Skeletal muscle cell (primary cell): ENCODE data around the gene LEAP2.
"Not testable (repeated sequence)": the region's sequence is repeated elsewhere in the genome, so short reads cannot be mapped to it uniquely, and the experiment has no call there.

Experiments
- DNase-seq: peaks from one replicate; pipeline ENCODE4 v3.0.0-alpha.2; 2010; ENCODE audit warnings: low read depth
- H3K4me3 ChIP-seq: 2 replicates; pipeline ENCODE4 v1.5.1; 2011; ENCODE audit warnings: low read depth, mild to moderate bottlenecking, control low read depth, low read length, moderate library complexity

Gene LEAP2

GRCh38 chr5:132839426-132840301, 33.8 kb upstream of the LEAP2 start:
- no peak overlapping the region for H3K4me3 ChIP-seq
- no peak for DNase-seq

- no peak overlapping the region for H3K4me3 ChIP-seq
- DNase-seq, result no peak
Measured at GRCh38 chr5:132840313-132840712, 33.2 kb upstream of the LEAP2 start.

DNA sequence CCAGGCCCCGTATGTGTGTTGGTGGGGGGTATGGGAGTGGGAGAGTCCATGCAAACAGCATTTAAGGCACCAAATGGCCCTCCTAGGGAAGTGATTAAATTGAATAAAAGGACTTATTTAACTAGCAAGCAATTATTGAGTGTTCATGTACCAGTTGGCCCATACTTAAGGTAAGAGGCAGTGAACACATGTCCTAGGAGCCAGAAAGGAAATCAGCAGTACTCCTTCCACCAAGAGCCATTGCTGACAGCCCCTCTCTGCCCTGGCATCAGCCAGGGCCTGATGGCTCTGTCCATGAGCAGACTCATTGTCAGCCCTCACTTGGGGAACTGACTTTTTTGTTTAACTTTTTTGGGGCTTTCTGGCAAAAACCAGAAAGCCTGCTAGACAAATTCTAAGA, 32.6 kb upstream of the LEAP2 start:
- no peak for DNase-seq
- no peak overlapping the region for H3K4me3 ChIP-seq

GRCh38 chr5:132841305-132841704, 32.2 kb upstream of the LEAP2 start:
- DNase-seq, result no peak
- H3K4me3 ChIP-seq, result no peak overlapping the region

GRCh38 chr5:132848270-132848669, 25.2 kb upstream of the LEAP2 start:
- no peak overlapping the region for H3K4me3 ChIP-seq
- DNase-seq, result no peak

- no peak for DNase-seq
Measured at GRCh38 chr5:132849347-132849746, 24.1 kb upstream of the LEAP2 start.

DNA sequence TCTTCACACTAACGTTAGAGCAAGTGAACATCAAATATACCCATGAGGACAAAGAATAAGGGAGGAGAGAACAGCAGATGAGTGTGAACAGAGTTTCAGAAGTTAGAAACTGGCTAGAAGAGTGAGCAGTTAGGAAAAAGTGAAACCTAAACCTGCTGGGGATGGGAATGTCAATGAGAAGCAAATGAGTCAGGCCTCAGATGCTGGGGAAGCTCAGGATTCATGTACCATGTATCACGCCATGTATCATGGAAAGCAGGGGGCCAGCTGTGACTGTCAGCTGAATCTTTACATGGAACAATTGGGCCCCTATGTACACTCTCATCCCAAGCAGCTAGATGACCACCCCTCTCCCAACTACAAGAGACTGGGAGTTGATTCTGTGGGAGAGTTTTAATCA, 23.4 kb upstream of the LEAP2 start:
- DNase-seq, result peak; percentile 30
- no peak overlapping the region for H3K4me3 ChIP-seq

More at GRCh38 chr5:132849347-132849746, 24.1 kb upstream of the LEAP2 start:
- H3K4me3 ChIP-seq, result no peak overlapping the region

GRCh38 chr5:132853323-132853722, 20.1 kb upstream of the LEAP2 start:
- no peak for DNase-seq
- no peak overlapping the region for H3K4me3 ChIP-seq

DNA sequence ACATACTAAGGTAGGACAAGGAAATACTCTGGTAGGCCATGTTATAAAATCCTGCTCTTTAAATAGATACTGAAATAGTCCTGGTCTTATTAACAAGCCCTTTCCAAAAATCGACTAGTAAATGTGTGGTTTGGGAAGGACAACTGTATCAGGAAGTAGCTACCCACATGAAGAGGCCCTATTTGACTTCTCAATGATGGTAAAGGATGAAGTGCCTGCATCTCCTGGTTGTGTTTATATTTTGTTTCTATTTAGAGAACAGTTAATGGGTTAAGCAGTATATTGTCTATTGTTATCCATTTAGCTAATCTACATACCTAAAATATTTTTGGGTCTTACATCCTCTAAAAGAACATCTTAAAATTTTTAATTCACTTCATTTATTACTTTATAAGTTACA, 19.7 kb upstream of the LEAP2 start:
- no peak overlapping the region for H3K4me3 ChIP-seq

GRCh38 chr5:132854301-132854700, 19.2 kb upstream of the LEAP2 start:
- no peak for DNase-seq
- H3K4me3 ChIP-seq, result no peak overlapping the region

More for the DNA sequence above, 19.7 kb upstream of the LEAP2 start:
- no peak for DNase-seq

- H3K4me3 ChIP-seq, DNase-seq: not testable (repeated sequence)
Measured at GRCh38 chr5:132854992-132855391, 18.5 kb upstream of the LEAP2 start.

DNA sequence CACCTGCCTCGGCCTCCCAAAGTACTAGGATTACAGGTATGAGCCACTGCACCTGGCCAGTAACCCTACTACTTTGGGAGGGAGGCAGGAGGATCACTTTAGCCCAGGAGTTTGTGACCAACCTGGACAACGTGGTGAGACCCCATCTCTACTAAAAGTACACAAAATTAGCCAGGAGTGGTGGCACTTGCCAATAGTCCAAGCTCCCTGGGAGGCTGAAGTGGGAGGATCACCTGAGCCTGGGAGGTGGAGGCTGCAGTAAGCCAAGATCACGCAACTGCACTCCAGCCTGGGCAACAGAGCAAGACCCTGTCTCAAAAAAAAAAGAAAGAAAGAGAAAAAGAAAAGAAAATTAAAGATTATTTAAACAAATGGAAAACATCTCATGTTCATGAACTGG, 17.5 kb upstream of the LEAP2 start:
- no peak for DNase-seq
- H3K4me3 ChIP-seq, result no peak overlapping the region

DNA sequence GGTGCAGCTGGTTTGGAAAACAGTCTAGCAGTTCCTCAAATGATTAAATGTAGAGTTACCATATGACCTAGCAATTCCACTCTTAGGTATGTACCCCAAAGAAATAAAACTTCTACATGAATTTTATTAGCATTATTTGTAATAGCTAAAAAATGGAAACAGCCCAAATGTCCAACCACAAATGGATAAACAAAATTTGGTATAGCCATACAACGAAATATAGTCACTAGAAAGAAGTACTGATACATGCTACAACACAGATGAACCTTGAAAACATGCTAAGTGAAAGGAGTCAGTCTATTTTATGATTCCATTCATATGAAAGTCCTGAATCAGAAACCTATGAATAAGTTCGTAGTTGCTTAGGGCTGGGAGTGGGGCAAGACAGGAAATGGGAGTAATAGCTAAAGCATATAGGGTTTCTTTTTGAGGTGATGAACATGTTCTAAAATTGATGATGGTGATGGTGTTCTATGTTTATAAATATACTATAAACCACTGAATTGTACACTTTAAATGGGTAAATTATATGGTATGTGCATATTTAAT, 13.5 kb upstream of the LEAP2 start:
- no peak overlapping the region for H3K4me3 ChIP-seq
- DNase-seq, result no peak

GRCh38 chr5:132860742-132861141, 12.7 kb upstream of the LEAP2 start:
- no peak overlapping the region for H3K4me3 ChIP-seq
- DNase-seq, result no peak

- no peak for DNase-seq
- H3K4me3 ChIP-seq, result peak overlapping the region; percentile 78
Measured at GRCh38 chr5:132865668-132866341, 7.7 kb upstream of the LEAP2 start.

DNA sequence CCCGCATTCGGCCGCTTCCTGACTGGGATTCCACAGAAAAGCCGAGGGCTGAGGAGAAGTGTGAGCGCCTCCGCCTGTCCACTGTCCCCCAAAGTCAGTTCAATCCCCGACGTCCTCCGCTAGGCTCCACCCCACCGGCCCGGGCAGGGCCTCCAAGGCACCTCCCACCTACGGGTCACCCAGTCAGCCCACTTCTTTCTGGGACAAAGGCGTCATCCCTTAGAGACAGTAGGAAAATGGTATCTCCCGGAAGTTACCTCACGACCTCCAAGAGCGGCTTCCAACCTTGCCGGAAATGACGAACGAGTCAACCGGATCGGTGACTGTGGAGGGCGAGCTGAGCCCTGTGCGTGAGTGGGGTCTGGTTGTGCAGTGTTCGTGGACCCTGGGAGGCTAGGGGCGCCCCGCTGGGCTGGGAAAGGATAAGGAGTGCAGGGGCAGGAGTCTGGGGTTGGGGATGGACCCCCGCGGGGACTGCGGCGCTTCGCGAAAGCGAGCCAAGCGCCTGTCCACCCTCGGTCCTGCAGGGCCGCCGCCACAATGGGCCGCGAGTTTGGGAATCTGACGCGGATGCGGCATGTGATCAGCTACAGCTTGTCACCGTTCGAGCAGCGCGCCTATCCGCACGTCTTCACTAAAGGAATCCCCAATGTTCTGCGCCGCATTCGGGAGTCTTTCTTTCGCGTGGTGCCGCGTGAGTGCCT, 7.0 kb upstream of the LEAP2 start, which contains the start of the genes GDF9 and UQCRQ:
Gene GDF9, minus strand, starts transcription at position 128 of the 704 bp plus-strand sequence. CDS start 1,936 bp downstream, outside the sequence.
Gene UQCRQ, plus strand, starts transcription at position 301 of the 704 bp plus-strand sequence. Its CDS starts 240 bp downstream, at position 541.
- peak within 1 kb of the TSS; percentile 78 for H3K4me3 ChIP-seq
- DNase-seq, result peak; percentile 99

- no peak for DNase-seq
- H3K4me3 ChIP-seq, result peak overlapping the region; percentile 78
Measured at GRCh38 chr5:132867046-132867451, 6.4 kb upstream of the LEAP2 start.

DNA sequence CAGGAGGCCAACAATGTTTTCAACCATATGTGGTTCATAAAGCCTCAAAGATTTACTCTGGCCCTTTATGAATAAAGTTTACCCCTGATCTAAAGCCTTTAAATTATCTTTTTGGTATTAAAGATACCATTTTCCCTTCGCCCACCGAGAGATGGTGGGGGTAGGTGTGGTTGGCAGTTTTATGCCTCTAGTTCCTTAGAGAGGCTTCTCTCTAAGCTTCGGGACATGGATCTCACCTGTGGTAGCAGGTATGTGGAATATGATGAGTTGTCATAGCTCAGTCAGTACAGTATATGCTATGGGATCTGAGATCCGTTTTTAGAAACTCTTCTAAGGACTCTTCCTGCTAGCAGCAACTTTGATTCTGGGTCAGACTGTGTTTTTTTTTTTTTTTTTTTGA, 4.7 kb upstream of the LEAP2 start:
- DNase-seq, result no peak
- H3K4me3 ChIP-seq, result no peak overlapping the region

GRCh38 chr5:132870801-132871200, 2.7 kb upstream of the LEAP2 start:
- DNase-seq, result no peak

More at GRCh38 chr5:132870801-132871200, 2.7 kb upstream of the LEAP2 start:
- no peak overlapping the region for H3K4me3 ChIP-seq
